CD14-positive monocyte (primary cell): ENCODE measurements around the gene ZNF536. TPM values are rescaled to one million over a fixed set of nuclear protein-coding genes. Genes with fewer than 3 reads are reported as not detected.

Source experiments
- DNase-seq, 3 donors: peaks; one replicate each; pipeline ENCODE4 v3.0.0-alpha.2; 2011 to 2022
- H2AFZ ChIP-seq: 2 replicates; pipeline ENCODE4 v1.6.0; 2012; ENCODE audit warnings: mild to moderate bottlenecking, low read depth, low read length, inconsistent platforms; ENCODE audit not compliant: insufficient read depth, poor library complexity, severe bottlenecking
- H3K27ac ChIP-seq, 2 donors: 1 replicate in 1 of 2; 2 replicates in 1 of 2; pipeline ENCODE4 v1.5.1; 2012 to 2013; ENCODE audit warnings: low read length in 2 of 2, control low read depth in 1 of 2, inconsistent platforms in 1 of 2, low read depth in 1 of 2, mild to moderate bottlenecking in 1 of 2
- H3K27me3 ChIP-seq, 2 donors: one replicate each; pipeline versions ENCODE4 v1.6.0 to v1.6.1; 2011 to 2013; ENCODE audit warnings: low read length in 2 of 2; ENCODE audit not compliant: control insufficient read depth in 2 of 2, insufficient read depth in 2 of 2
- H3K36me3 ChIP-seq, 2 donors: replicated peaks in 1 of 2; 1 replicate in 1 of 2; 2 replicates in 1 of 2; pipeline versions ENCODE4 v1.5.1 to v1.6.1; 2012 to 2013; ENCODE audit warnings: low read length in 2 of 2, control low read depth in 1 of 2, inconsistent platforms in 1 of 2, mild to moderate bottlenecking in 1 of 2; ENCODE audit not compliant: insufficient read depth in 2 of 2, control insufficient read depth in 1 of 2
- H3K4me1 ChIP-seq, 2 donors: 1 replicate in 1 of 2; 2 replicates in 1 of 2; pipeline versions ENCODE4 v1.5.1 to v1.6.1; 2012 to 2013; ENCODE audit warnings: low read length in 2 of 2, control low read depth in 1 of 2, inconsistent platforms in 1 of 2, mild to moderate bottlenecking in 1 of 2, moderate library complexity in 1 of 2; ENCODE audit not compliant: insufficient read depth in 2 of 2, control insufficient read depth in 1 of 2
- H3K4me2 ChIP-seq: replicated peaks from 2 replicates; pipeline ENCODE3; 2012; ENCODE audit warnings: low read length, moderate library complexity, mild to moderate bottlenecking; ENCODE audit not compliant: poor library complexity, severe bottlenecking; ENCODE audit errors: extremely low read depth
- H3K4me3 ChIP-seq, 3 experiments: fragments of 200-600 bp in 1 of 3; sonication (generic) in 1 of 3; replicated peaks in 1 of 3; 1 replicate in 2 of 3; 2 replicates in 1 of 3; pipeline ENCODE4 v1.5.1; 2011 to 2013; ENCODE audit warnings: low read length in 3 of 3, mild to moderate bottlenecking in 3 of 3, control low read depth in 2 of 3, low read depth in 2 of 3, inconsistent platforms in 1 of 3, moderate library complexity in 1 of 3
- H3K79me2 ChIP-seq: 2 replicates; pipeline ENCODE4 v1.6.0; 2012; ENCODE audit warnings: mild to moderate bottlenecking, control low read depth, inconsistent platforms, low read length, moderate library complexity; ENCODE audit not compliant: insufficient read depth
- H3K9ac ChIP-seq: 2 replicates; pipeline ENCODE4 v1.6.0; 2017; ENCODE audit warnings: low read length, mild to moderate bottlenecking; ENCODE audit not compliant: insufficient read depth, poor library complexity, severe bottlenecking
- H3K9me3 ChIP-seq, 2 donors: replicated peaks in 1 of 2; 1 replicate in 1 of 2; 2 replicates in 1 of 2; pipeline versions ENCODE4 v1.5.1 to v1.6.1; 2012 to 2013; ENCODE audit warnings: low read length in 2 of 2, control low read depth in 1 of 2; ENCODE audit not compliant: control insufficient read depth in 1 of 2, insufficient read depth in 1 of 2
- H4K20me1 ChIP-seq: 2 replicates; pipeline ENCODE4 v1.6.0; 2012; ENCODE audit warnings: mild to moderate bottlenecking, low read length, control low read depth, moderate library complexity; ENCODE audit not compliant: insufficient read depth
- H3K27ac Mint-ChIP-seq, 7 donors: one replicate each; pipeline ENCODE4 v1.8.0; 2020; ENCODE audit warnings: mild to moderate bottlenecking in 7 of 7, mixed read lengths in 7 of 7, moderate library complexity in 6 of 7, inconsistent platforms in 2 of 7
- H3K27me3 Mint-ChIP-seq, 3 donors: one replicate each; pipeline ENCODE4 v1.8.0; 2021 to 2022; ENCODE audit warnings: low read depth in 3 of 3, mild to moderate bottlenecking in 3 of 3, mixed read lengths in 3 of 3, moderate library complexity in 3 of 3, inconsistent platforms in 1 of 3
- H3K36me3 Mint-ChIP-seq, 2 donors: one replicate each; pipeline ENCODE4 v1.8.0; 2020; ENCODE audit warnings: mixed read lengths in 2 of 2, inconsistent platforms in 1 of 2, mild to moderate bottlenecking in 1 of 2
- H3K4me1 Mint-ChIP-seq: one replicate; pipeline ENCODE4 v1.8.0; 2020; ENCODE audit warnings: mild to moderate bottlenecking, mixed read lengths
- H3K4me3 Mint-ChIP-seq, 2 donors: one replicate each; pipeline ENCODE4 v1.8.0; 2020; ENCODE audit warnings: mild to moderate bottlenecking in 2 of 2, mixed read lengths in 2 of 2, moderate library complexity in 1 of 2
- H3K9me3 Mint-ChIP-seq, 7 donors: one replicate each; pipeline ENCODE4 v1.8.0; 2020 to 2022; ENCODE audit warnings: mixed read lengths in 7 of 7, mild to moderate bottlenecking in 6 of 7, moderate library complexity in 6 of 7, inconsistent platforms in 2 of 7
- WGBS: methylation state at CpG from one replicate; pipeline ENCODE4 v1.1.5; 2013; ENCODE audit warnings: missing lambda C conversion rate; ENCODE audit not compliant: insufficient coverage; 5-methylcytosine and 5-hydroxymethylcytosine counted together
- intact Hi-C, 2 donors: fragments of 100-400 bp; cut with micrococcal nuclease; formaldehyde crosslinking; loops; one replicate each; pipeline versions ENCODE4 v1.15.0 to v1.15.1; 2023
- polyA plus RNA-seq, 3 donors: library from polyadenylated mRNA; depleted of rRNA in 1 of 3; unstranded in 2 of 3; stranded (reverse) in 1 of 3; fragments of 300-500 nt in 2 of 3; fragments of >200 nt in 1 of 3; fragmentation: Illumina TruSeq in 2 of 3; gene quantifications; 1 replicate in 2 of 3; 2 replicates in 1 of 3; pipeline ENCODE4 v1.2.3, GENCODE V29; 2012 to 2021
- TF ChIP-seq, protein P1 (sequence below): fragments of 200-600 bp; IDR thresholded peaks from one replicate; pipeline ENCODE4 v1.8.0; 2022; ENCODE audit warnings: antibody characterized with exemption, mild to moderate bottlenecking

ZNF536 gene
- polyA plus RNA-seq, 3 donors: not detected

DNA sequence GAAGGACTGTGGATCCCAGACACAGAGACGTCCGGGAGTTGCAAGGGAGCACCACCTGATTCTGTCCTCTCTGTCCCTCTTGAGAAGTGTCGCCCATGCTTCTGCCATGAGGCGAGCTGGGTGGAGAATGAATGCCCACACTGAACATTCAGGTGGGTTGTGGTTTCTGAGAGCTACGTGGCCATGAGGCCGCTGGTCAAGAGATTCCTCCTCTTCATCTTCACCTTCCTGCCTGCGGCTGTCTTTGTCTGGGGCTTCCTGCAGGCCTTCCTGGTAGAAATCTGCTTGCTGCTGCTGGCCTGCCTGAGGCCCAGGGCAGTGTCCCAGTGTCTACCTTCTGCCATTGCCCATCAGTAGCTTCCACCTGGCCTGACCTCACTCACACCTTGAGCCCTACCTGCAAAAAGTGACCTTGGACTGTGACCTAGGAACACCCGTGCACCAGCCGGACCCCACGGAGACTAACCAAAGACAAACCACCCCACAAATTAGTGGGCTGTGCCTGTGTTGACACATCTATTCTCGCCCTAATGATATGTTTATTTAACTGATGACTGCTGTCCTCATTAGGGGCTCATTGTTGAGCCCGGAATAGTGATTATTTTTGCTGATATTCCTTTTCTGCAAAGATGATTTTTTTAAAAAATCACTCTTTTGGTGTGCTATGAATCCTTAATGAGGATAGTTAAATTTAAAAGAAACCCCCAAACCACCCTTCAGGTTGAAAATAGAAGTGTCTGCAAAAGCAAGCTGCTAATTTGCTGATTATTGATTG is 38.7 kb upstream of the ZNF536 start:
- no peaks in the 10 kb centered on the region for H4K20me1 ChIP-seq
- no peak overlapping the region for H2AFZ ChIP-seq
- intact Hi-C loops: no loop called here
- no peaks in the 10 kb centered on the region for H3K4me1 Mint-ChIP-seq
- no peak for DNase-seq
- TF ChIP-seq, protein P1, sequence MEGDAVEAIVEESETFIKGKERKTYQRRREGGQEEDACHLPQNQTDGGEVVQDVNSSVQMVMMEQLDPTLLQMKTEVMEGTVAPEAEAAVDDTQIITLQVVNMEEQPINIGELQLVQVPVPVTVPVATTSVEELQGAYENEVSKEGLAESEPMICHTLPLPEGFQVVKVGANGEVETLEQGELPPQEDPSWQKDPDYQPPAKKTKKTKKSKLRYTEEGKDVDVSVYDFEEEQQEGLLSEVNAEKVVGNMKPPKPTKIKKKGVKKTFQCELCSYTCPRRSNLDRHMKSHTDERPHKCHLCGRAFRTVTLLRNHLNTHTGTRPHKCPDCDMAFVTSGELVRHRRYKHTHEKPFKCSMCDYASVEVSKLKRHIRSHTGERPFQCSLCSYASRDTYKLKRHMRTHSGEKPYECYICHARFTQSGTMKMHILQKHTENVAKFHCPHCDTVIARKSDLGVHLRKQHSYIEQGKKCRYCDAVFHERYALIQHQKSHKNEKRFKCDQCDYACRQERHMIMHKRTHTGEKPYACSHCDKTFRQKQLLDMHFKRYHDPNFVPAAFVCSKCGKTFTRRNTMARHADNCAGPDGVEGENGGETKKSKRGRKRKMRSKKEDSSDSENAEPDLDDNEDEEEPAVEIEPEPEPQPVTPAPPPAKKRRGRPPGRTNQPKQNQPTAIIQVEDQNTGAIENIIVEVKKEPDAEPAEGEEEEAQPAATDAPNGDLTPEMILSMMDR: no peak
- H3K4me3 ChIP-seq: no peak overlapping the region
- no peaks in the 10 kb centered on the region for H3K36me3 Mint-ChIP-seq
- no peak overlapping the region for H3K27ac Mint-ChIP-seq
- no peak overlapping the region for H3K4me2 ChIP-seq
- peaks cover 2 to 4% (median 3%) of the 10 kb centered on the region in 3 donors for H3K27me3 Mint-ChIP-seq
- no peaks in the 10 kb centered on the region for H3K79me2 ChIP-seq
- no peak overlapping the region for H3K27ac ChIP-seq
- H3K4me3 Mint-ChIP-seq: no peak overlapping the region
- no peaks in the 10 kb centered on the region for H3K9me3 ChIP-seq
- H3K27me3 ChIP-seq: no peaks in the 10 kb centered on the region
- H3K4me1 ChIP-seq: no peaks in the 10 kb centered on the region
- no peak overlapping the region for H3K9ac ChIP-seq
- WGBS: 81% methylated on average over 6 of the region's 12 CpGs
- no peaks in the 10 kb centered on the region for H3K36me3 ChIP-seq
- H3K9me3 Mint-ChIP-seq: peaks cover 0 to 8% (median 2%) of the 10 kb centered on the region in 7 donors

DNA sequence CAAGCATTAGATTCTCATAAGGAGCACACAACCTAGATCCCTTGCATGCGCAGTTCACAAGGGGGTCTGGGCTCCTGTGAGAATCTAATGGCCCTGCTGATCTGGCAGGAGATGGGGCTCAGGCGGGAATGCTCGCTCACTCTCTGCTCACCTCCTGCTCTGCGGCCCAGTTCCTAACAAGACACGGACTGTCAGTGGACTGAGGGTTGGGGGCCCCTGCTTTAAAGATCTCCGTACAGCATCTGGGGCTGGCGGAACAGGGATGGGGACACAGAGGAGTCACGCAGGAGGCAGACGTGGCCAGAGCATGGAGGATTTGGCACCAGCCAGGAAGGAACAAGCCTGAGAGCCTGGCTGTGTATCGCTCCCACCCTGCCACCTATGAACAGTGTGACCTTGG is 37.3 kb upstream of the ZNF536 start:
- H3K27me3 Mint-ChIP-seq: peaks cover 0 to 4% (median 3%) of the 10 kb centered on the region in 3 donors

More for the DNA sequence above, 37.3 kb upstream of the ZNF536 start:
- no peak overlapping the region for H3K4me3 Mint-ChIP-seq
- Histone ChIP-seq H3K4me3 (no peak overlapping the region), H4K20me1 (no peaks in the 10 kb centered on the region), H3K4me2 (no peak overlapping the region), H3K27ac (no peak overlapping the region), H2AFZ (no peak overlapping the region), H3K9me3 (no peaks in the 10 kb centered on the region), H3K4me1 (no peaks in the 10 kb centered on the region), H3K27me3 (no peaks in the 10 kb centered on the region), H3K79me2 (no peaks in the 10 kb centered on the region), H3K36me3 (no peaks in the 10 kb centered on the region), H3K9ac (no peak overlapping the region)
- H3K4me1 Mint-ChIP-seq: no peaks in the 10 kb centered on the region
- peaks cover 0 to 8% (median 2%) of the 10 kb centered on the region in 7 donors for H3K9me3 Mint-ChIP-seq
- no peak for DNase-seq
- H3K27ac Mint-ChIP-seq: no peak overlapping the region
- WGBS: 92% methylated on average over 6 of the region's 10 CpGs
- intact Hi-C loops: no loop called here
- H3K36me3 Mint-ChIP-seq: no peaks in the 10 kb centered on the region
- TF ChIP-seq, protein P1: no peak
